Amniotic epithelial cell (primary cell): ENCODE results near the gene EIPR1.

Experiments
- DNase-seq: peaks from one replicate; pipeline ENCODE4 v3.0.0-alpha.2; 2010; ENCODE audit warnings: low read depth

EIPR1 gene

DNA sequence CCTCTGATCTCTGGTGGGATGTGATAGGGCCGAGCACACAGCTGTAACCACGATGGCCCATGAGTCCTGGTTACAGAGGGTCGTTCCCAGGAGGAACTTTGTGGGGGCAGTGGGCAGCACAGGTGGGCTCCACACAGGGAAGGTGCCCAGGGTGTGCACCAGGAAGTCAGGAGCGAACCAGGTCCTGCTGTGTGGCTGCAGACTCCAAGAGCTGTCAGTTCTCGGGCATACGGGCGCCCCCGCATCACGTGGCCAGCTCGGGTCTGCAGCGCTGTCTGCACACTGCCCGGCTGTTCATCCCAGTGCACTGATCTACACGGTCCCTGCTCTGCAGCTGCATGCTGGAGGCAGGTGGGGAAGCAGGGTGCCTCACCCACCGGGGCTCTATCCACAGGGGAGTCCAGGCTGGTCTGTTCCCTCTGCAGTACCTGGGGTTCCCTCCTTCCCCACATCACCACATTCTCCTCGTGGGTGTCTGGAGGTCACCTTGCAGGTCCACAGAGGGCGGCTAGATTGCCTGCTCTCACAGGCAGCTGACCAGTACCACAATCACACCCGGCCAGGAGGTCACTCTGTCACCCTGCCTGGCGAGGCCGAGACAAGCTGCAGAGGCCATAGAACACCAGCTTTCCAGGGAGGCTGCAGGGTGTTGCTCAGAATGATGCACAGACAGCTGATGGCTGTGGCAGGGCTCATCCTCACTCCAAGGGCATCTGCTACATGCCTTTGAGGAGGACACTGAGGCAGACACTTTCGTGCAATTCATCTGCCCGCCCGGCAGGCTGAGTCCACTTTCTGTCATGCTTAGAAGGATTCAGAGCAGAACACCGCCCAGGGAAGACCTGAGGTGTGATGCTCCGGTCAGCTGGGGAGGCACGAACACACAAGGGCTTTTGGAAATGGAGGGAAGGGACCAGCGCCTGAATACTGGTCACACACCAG is 202.7 kb downstream of the EIPR1 start:
- no peak for DNase-seq

DNA sequence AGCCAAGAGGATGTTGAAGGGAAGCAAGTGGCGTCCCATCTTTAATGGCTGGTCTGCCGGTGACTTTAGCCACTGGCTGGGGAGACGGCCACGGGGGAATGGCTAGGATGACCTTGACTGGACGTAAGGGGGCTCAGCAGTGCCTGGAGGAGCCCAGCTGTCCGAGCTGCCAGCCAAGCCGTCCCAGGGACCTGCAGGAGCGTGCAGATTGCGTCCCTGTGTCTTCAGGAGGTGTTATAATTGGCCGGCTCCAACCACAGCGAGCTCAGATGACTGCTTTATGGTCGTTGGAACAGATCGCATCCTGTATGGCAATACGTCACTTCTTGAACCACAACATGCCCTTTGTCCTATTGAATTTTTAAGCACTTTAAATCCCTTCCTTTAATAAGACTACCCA is 204.6 kb downstream of the EIPR1 start:
- no peak for DNase-seq

- no peak for DNase-seq
These were observed 205.2 kb downstream of the EIPR1 start for GRCh38 chr2:3172265-3172935.

- DNase-seq: no peak
These were observed 205.9 kb downstream of the EIPR1 start for GRCh38 chr2:3171564-3172264.

GRCh38 chr2:3170792-3171455 is 206.7 kb downstream of the EIPR1 start:
- no peak for DNase-seq

DNA sequence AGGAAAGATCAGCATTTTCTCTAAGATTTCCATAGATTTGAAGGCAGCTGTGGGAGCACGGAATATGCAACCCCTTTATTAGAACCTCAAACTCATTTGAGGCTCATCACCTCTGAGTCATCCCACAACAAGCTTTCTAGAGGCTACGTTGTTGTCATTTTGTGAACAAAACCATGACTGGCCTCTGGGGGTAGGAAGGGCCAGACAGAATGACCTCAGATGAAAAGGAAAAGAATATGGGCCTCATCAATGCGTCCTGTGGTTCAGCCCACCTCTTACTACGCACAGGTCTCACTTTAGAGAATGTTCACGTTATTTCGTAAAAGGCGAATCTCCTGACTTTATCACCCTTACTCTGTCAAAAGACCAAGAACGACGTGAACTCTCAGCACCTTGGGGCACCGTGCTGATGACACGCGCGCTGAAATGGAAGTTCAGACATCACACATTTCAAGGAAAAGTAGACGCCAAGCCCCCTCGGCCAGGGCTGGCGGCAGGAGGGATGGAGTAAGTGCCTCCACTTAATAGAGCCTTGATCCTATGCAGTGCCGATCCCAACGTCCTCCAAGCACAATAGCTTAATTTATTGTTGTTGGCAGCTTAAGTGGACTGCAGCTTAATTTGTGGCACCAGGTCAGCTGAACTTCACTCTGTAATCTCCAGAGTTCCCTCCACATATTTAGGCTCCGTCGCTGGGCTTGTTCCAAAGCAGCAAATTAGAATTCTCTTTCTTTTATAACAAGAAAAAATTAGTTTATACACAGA is 208.3 kb downstream of the EIPR1 start:
- peak; percentile 32 for DNase-seq

DNA sequence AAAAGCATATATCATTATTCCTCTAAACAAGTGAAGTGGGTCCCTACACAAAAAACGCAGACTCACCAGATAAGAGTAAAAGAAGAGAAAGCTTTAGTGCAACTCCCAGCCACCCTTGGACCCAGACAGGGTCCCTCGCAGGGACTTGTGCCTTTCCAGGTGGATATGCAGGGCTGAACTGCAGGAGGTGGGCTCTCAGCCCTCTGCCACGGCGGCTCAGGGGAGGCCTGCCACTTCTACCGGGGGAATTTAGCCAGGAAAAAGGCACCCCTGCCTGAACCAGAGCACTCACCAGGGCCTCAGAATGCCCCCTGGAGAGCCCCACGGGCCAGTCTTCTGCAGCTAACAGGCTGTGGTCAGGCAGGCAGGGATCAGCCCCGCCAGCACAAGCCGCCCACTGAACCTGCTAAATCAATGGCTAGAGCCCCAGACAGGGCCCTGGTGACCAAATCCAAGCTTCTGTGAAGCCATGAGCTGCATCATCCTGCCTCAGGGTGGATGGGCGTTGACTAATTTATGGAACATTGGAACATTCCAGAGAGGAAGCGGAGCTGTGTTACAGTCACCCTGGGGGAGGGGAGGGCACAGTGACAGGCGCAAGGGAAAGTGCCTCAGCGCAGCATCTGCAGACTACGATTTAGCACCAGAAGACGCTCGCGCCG is 209.3 kb downstream of the EIPR1 start:
- DNase-seq: peak; percentile 13

- no peak for DNase-seq
These were observed 214.2 kb downstream of the EIPR1 start for GRCh38 chr2:3163401-3163800.

DNA sequence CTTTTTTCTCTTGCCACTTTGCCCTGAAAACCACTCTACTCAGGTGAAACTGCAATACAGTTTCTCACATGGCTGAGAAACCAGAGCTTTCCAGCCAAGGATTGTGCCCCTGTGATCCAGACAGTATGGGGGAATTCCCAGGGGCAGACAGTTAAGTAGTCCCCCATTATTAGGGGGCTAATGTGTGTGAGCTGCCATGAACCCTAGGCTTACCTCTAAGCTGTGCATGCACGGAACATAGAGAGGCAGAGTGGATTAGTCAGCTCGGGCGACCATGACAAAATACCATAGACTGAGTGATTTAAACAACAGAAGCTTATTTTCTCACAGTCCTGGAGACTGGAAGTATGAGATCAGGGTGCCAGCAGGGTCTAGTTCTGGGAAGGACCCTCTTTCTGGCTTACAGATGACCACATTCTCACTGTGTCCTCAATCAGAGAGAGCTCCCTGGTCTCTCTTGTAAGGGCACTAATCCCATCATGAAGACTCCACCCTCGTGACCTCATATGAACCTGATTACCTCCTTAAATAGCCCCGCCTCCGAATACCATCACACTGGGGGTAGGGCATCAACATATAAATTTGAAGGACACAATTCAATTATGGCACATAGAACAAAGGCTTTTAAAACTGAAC is 215.1 kb downstream of the EIPR1 start:
- no peak for DNase-seq

GRCh38 chr2:3160751-3161330 is 216.8 kb downstream of the EIPR1 start:
- DNase-seq: no peak

- DNase-seq: no peak
These were observed 217.7 kb downstream of the EIPR1 start for GRCh38 chr2:3159782-3160545.

GRCh38 chr2:3154700-3155099 is 222.9 kb downstream of the EIPR1 start:
- no peak for DNase-seq

DNA sequence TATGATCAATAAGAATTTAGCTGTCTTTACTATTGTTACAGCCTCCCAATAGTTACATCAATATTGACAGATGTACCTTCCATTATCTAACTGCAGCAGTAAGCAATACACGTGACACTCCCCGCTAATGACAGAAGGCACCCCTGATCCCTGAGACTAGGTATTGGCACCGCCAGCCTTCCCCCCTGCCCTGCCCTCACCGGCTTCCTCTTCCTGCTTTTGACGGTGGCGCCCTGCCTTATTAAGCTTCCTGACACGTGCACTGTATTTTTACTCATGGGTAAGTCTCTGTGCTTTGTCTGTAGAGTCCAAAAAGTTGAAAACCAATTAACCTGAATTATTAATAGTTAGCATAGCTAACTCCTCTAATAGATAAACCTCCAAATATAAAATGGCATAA is 223.5 kb downstream of the EIPR1 start:
- DNase-seq: no peak

DNA sequence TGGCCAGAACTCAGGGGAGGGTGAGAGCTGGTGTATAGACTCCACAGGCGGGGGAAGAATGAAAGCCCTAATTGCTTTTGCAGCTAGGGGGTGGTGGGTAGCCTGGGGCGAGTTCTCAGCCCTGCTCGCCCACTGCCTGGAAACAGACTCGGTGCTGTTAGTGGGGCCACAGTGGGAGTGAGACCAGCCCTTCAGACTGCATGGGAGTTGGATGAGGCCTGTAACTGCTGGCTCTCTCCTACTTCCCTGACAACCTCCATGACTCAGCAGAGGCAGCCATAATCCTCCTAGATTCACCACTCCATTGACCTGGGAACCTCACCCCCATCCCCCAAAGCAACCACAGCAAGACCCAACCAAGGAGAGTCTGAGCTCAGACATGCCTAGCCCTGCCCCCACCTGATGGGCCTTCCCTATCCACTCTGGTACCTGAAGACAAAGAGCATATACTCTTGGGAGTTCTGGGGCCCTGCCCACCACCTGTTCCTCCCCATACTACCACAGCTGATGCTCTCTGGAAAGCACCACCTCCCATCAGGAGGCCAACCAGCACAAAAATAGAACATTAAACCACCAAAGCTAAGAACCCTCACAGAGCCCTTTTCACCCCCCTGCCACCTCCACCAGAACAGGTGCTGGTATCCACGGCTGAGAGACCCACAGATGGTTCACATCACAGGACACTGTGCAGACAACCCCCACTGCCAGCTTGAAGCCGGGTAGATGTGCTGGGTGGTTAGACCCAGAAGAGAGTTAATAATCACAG is 226.3 kb downstream of the EIPR1 start:
- DNase-seq: no peak

- no peak for DNase-seq
These were observed 228.0 kb downstream of the EIPR1 start for GRCh38 chr2:3149441-3150217.

DNA sequence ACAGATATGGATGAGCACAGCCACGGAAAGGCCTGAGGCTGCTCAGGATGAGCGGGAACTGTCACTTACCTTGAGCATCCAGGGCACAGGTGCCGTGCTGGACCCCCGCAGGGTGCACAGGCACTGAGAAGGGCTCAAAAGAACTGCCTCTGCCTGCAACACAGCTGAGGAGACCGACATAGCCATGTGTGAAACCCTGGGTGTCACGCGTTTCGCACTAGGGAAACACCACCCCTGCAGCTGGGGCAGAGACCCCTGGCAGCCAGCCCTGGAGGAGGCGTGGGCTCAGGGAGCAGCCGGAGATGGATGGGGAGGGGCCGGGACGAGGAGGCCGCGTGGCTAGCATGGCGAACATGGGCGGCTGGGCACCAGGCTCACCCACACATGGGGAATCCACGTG is 228.9 kb downstream of the EIPR1 start:
- DNase-seq: no peak

- DNase-seq: no peak
These were observed 229.7 kb downstream of the EIPR1 start for GRCh38 chr2:3147651-3148530.
